HTR-8/SVneo (cell line): ENCODE data around the gene FGF11.

Experiments
- DNase-seq: peaks from one replicate; pipeline ENCODE4 v3.0.0; 2011; ENCODE audit warnings: low spot score, mixed read lengths; ENCODE audit not compliant: insufficient read length
- FAIRE-seq: peaks from 2 replicates; lab custom pipeline; 2011; peaks lifted over from hg19 to GRCh38; lab: Jason Lieb, UNC

The FGF11 gene

GRCh38 chr17:7439462-7440112, at the start of gene FGF11:
Gene FGF11 (plus strand): TSS chr17:7439512. CDS start chr17:7439621, 109 bp downstream.
- DNase-seq = no peak
- no peak for FAIRE-seq

DNA sequence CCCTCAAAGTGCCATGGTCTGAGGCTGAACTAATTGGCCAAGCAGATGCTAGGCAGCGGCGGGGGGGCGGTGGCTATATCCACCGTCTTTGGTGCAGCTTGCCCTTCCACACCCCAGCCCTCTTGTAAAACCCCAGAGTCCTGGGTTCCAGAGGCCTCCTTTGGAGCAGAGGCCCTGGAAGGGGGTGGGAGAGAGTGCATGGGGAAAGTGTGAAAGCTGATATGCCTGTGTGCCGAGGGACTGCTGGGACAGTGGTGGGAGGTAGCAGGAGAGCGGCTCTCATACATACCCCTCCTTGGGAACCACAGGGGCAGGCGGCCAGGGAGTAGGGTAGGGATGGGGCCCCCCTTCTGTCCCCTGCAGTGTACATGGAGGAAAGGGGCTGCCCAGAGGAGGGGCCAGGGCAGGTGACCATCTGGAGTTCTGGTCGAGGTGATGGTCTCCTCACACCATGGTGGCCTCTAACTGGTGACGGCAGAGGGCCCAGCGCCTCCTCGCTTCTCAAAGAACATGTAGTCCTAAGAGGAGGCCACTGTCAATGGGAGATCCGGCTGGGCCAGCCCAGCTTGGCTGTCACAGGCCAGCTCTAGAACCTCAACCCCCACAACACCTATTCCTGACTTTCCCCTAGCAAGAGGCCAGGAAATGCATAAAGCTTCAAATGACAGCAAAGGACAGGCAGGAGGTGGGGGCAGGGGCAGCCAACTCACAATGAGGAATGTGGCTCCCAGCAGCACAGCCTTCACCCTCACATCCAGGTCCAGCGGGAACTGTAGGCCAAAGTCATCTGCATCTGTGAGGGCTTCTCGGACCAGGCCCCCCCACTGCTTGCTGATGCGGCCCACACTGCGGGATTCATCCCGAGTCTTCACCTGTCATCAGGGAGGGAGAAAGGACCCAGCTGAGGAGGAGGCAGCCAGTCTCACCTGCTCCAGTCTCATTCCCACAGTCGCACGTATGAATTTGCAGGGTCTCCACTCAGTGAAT, 49.1 kb upstream of the FGF11 start:
- FAIRE-seq (peak; percentile 26), DNase-seq (no peak)

- no peak for DNase-seq
- no peak for FAIRE-seq
These were observed 48.0 kb upstream of the FGF11 start for GRCh38 chr17:7391307-7391706.

- FAIRE-seq = no peak
- DNase-seq = no peak
These were observed 46.4 kb upstream of the FGF11 start for GRCh38 chr17:7392696-7393612.

GRCh38 chr17:7393613-7394451, 45.5 kb upstream of the FGF11 start:
- FAIRE-seq = peak; percentile 73
- peak; percentile 41 for DNase-seq

DNA sequence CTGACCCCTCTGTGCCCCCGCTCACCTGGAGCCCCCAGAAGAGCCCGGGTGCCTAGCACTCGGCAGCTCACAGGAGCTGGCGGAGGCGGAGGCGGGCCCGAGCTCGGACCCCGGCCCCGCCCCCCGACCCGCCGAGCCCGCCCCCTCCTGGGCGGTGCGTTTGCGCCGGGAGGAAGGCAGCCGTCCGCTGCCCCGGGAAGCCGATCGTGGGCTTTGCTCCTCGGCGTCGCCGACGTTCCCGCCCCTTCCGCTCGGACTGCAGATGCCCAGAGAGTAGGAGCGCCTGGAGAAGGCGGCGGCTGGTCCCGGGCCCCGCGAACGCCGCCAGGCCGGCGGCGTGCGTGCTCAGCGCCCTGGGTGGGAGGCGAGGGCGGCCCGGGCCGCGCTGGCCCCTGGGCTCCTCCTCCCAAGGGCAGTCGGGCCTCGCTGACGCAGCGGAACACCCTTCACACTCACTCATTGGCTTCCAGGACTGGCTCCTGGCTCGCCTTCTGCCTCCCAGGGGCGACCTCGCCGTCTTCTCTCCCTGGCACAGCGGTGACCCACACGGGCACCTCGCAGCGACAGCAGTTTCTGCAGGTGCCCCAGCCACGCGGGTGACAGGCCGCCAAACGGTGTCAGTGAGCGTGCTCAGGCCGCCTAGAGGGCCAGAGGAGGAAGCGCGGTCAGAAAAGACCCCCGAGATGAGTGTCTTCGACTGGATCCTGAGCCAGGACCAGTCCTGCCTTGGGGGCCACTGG, 44.7 kb upstream of the FGF11 start, which contains the start of gene PLSCR3:
Gene PLSCR3 (minus strand): TSS at position 74 of the 740 bp plus-strand sequence. CDS start 415 bp downstream, outside the sequence.
- FAIRE-seq = peak; percentile 95

GRCh38 chr17:7396147-7396546, 43.2 kb upstream of the FGF11 start:
- FAIRE-seq (no peak), DNase-seq (no peak)

More for the DNA sequence above, 44.7 kb upstream of the FGF11 start, which contains the start of gene PLSCR3:
- peak; percentile 93 for DNase-seq

GRCh38 chr17:7398612-7399011, 40.7 kb upstream of the FGF11 start:
- no peak for DNase-seq
- FAIRE-seq = no peak

DNA sequence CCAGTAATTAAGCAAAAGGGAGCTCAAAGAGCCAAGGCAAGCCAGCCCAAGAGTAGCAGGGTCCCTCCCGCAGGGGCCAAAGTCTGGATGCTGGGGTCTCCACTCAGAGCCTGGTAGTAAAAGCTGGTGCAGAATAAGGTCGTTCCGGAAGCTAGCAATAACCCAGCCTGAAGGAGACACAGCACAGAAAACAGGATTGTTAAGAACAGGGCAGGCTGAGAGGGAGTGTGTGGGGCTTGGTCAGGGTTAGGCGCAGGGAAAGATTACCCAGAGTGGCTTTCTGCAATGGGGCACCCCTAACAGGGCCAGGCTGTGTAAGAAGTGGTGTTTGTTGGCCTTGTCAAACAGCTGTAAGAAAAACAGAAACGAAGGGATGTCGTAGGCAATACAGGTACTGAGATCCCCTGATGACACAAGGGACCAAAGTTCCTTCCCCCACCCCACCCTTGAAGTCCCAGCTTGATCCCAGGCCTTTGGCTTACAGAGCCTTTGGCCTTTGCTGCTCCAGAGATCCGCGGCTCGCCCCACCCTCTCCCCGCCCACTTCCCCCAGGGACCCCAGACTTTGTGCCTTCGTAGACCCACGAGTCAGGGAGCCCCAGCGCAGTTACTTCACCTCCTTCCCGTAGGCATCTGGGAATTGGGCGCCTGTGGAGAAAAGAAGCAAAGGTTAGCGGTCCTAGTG, 36.1 kb upstream of the FGF11 start:
- peak; percentile 9 for FAIRE-seq
- DNase-seq = no peak

- peak; percentile 85 for DNase-seq
- no peak for FAIRE-seq
These were observed 35.7 kb upstream of the FGF11 start for GRCh38 chr17:7403727-7403976.

DNA sequence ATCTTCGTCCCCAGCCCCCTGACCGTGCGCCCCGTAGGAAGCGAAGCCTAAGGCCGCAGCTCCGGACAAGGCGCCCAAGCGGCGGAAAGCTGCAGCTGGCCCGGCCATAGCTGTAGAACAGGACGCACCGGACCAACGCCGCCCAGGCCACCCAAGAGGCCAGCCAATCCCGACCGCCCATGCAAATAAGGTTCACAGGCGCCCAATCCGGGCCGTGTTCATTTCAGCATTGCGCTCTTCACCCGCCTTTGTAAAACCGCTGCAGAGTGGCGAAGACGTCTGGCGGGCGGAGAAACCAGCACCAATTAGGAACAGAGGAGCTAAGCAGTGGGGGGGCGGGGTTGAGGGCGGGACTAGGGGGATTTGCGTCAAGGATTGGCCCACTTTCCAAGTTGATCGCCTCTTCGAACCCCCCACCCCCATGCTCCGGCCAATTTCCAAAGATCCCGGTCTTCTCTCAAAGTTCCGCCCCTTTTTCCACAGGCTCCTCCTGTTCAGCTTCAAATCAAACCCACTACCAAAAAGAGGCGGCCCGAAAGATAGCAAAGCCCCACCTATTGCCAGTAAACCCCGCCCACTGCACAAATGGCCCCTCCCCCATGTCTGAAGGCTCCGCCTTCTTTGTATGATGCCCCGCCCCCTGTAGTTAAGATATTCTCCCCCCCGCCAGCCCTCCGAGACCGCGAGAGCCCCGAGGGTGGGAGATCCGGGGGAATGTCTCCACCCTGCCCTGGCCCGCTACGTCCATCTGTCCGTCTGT, 35.2 kb upstream of the FGF11 start, which contains the start of gene TMEM256:
Gene TMEM256 (minus strand): TSS at position 121 of the 760 bp plus-strand sequence. CDS start 13 bp downstream, at position 108.
- FAIRE-seq (peak; percentile 98), DNase-seq (peak; percentile 99)

DNA sequence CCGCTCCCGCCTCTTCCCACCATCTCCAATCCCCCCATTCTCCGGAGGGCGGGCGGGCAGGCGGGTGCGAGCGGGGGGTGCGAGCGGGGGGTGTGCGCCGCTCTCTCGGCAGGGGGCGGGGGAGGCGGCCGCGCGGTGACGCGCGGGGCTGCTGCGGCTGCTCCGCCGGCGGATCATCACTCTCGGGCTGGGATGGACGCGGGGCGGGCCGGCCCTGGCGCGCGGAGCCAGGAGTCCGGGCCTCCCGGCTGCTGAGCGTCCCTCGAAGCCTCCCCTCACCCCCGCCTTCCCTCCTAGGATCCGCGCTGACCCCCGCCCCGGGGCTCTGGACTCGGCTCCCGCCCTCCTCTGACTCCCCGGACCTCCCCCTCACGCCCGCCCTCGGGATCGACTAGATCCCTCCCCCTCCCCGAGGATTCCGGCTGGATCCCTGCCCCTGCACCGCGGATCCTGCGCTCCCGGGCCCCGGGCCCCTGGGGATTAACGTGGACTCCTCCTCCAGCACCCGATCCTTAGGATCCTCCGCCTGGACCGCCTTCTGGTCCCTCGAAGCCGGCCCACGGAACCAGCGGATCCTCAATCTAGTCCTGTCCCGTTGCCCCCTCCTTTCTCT, 34.5 kb upstream of the FGF11 start:
- FAIRE-seq = no peak
- DNase-seq = peak; percentile 81

GRCh38 chr17:7405350-7406234, 33.7 kb upstream of the FGF11 start:
- FAIRE-seq = no peak
- no peak for DNase-seq

- FAIRE-seq (no peak), DNase-seq (no peak)
These were observed 33.0 kb upstream of the FGF11 start for GRCh38 chr17:7406235-7406825.

- DNase-seq = no peak
- FAIRE-seq = no peak
These were observed 32.2 kb upstream of the FGF11 start for GRCh38 chr17:7407082-7407481.
